Thoracic aorta (tissue), 2 donors: ENCODE measurements around the gene LCE2A. TPM values are rescaled to one million over a fixed set of nuclear protein-coding genes. Genes with fewer than 3 reads are reported as not detected.
"Not testable (repeated sequence)": the region's sequence is repeated elsewhere in the genome, so short reads cannot be mapped to it uniquely, and the experiment has no call there.

Experiments
- ATAC-seq: fragments of 150-250 bp; one replicate; pipeline ENCODE4 v1.8.0; 2017; ENCODE audit warnings: low read depth; ENCODE audit not compliant: insufficient number of reproducible peaks, low FRiP score
- DNase-seq: peaks from one replicate; pipeline ENCODE4 v3.0.0-alpha.2; 2020; ENCODE audit warnings: low spot score
- H3K27ac ChIP-seq, 2 donors: fragments of 200-600 bp; sonication (generic); 1 replicate in 1 of 2; 2 replicates in 1 of 2; pipeline ENCODE4 v1.5.1; 2016; ENCODE audit warnings: mild to moderate bottlenecking in 2 of 2, moderate library complexity in 2 of 2
- H3K27me3 ChIP-seq: fragments of 200-600 bp; sonication (generic); replicated peaks from 2 replicates; pipeline ENCODE4 v1.6.0; 2016; ENCODE audit warnings: mild to moderate bottlenecking; ENCODE audit not compliant: insufficient read depth
- H3K36me3 ChIP-seq: fragments of 200-600 bp; sonication (generic); one replicate; pipeline ENCODE4 v1.5.1; 2016
- H3K4me1 ChIP-seq, 2 donors: fragments of 200-600 bp; sonication (generic); 1 replicate in 1 of 2; 2 replicates in 1 of 2; pipeline versions ENCODE4 v1.5.1 to v1.6.0; 2016; ENCODE audit warnings: low read depth in 2 of 2, mild to moderate bottlenecking in 1 of 2; ENCODE audit not compliant: control insufficient read depth in 1 of 2
- H3K4me3 ChIP-seq: fragments of 200-600 bp; sonication (generic); 2 replicates; pipeline ENCODE4 v1.5.1; 2016; ENCODE audit warnings: mild to moderate bottlenecking
- H3K9me3 ChIP-seq: fragments of 200-600 bp; sonication (generic); 2 replicates; pipeline ENCODE4 v1.5.1; 2016
- total RNA-seq, 2 donors: library from RNA; depleted of rRNA; stranded (reverse); fragments of >200 nt; gene quantifications; one replicate each; pipeline versions ENCODE4 v1.1.0 to v1.2.3, GENCODE V29; 2016
- TF ChIP-seq, protein P1 (sequence below): fragments of 200-600 bp; sonication (generic); IDR thresholded peaks from one replicate; pipeline ENCODE4 v1.5.1; 2019; ENCODE audit warnings: antibody characterized with exemption

The LCE2A gene
- total RNA-seq, 2 donors from 2014 or later = not detected

DNA sequence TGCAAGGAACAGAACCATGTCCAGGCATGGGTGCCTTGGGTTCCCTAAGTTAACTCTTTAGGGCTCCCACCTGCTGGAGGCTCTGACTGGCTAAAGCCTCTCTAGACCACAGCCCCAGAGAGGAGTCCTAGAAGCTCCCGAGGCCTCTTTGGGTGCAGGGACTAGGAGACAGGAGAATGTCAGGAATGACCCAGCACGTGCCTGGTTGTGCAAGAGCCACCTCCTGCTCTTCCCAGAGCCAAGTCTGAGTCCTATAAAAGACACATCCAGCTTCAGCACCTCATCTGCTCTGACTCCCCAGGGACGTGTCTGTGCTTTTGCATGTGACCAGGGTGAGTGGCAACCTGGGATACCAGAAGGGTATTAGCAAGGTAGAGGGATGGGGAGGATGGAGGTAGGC, 35.0 kb upstream of the LCE2A start, which contains the start of gene LCE2D:
Gene LCE2D (plus strand): TSS at position 283 of the 400 bp plus-strand sequence. CDS start 726 bp downstream, outside the sequence.
- no peaks in the 10 kb centered on the region for H3K4me1 ChIP-seq
- ATAC-seq (no peak), DNase-seq (no peak)
- TF ChIP-seq, protein P1, sequence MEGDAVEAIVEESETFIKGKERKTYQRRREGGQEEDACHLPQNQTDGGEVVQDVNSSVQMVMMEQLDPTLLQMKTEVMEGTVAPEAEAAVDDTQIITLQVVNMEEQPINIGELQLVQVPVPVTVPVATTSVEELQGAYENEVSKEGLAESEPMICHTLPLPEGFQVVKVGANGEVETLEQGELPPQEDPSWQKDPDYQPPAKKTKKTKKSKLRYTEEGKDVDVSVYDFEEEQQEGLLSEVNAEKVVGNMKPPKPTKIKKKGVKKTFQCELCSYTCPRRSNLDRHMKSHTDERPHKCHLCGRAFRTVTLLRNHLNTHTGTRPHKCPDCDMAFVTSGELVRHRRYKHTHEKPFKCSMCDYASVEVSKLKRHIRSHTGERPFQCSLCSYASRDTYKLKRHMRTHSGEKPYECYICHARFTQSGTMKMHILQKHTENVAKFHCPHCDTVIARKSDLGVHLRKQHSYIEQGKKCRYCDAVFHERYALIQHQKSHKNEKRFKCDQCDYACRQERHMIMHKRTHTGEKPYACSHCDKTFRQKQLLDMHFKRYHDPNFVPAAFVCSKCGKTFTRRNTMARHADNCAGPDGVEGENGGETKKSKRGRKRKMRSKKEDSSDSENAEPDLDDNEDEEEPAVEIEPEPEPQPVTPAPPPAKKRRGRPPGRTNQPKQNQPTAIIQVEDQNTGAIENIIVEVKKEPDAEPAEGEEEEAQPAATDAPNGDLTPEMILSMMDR = no peak
- H3K4me3 ChIP-seq = no peak within 1 kb of the TSS
- H3K27me3 ChIP-seq = no peaks in the 10 kb centered on the region
- H3K27ac ChIP-seq = no peak within 1 kb of the TSS
- no peaks in the 10 kb centered on the region for H3K36me3 ChIP-seq
- H3K9me3 ChIP-seq = no peaks in the 10 kb centered on the region

DNA sequence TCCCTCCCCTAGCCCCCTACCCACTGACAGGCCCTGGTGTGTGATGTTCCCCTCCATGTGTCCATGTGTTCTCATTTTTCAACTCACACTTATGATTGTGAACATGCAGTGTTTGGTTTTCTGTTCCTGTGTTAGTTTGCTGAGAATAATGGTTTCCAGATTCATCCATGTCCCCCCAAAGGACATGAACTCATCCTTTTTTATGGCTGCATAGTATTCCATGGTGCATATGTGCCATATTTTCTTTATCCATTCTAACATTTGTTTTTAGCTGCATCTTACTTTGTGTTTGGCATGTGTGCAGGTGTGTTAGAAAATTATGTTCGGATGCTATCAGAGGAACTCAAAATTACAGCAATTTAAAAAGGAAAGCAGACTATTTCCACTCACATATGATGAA, 32.0 kb upstream of the LCE2A start:
- DNase-seq, H3K27me3 ChIP-seq, H3K36me3 ChIP-seq, H3K27ac ChIP-seq, H3K9me3 ChIP-seq, H3K4me3 ChIP-seq, H3K4me1 ChIP-seq, ATAC-seq: not testable (repeated sequence)

DNA sequence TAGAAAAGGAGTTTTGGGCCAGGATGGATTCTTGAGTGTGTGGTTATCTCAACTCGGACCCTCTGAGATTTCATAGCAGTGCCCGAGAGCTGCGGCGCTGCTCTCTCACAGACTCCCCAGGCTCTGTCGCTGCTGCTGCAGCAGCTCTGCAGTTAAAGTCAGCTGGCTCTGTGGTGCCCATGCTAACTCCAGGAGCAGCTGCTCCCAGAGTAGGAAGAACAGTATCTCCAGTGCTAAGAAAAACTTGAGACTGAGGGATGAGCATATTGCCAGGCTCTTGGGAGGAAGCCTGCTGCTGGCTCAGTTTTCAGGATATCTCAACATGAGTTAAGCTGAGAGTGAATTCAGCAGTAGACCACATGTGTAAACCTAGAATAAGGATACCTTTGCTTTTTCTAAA, 30.5 kb upstream of the LCE2A start:
- no peak overlapping the region for H3K4me3 ChIP-seq
- no peaks in the 10 kb centered on the region for H3K9me3 ChIP-seq
- no peaks in the 10 kb centered on the region for H3K27me3 ChIP-seq
- ATAC-seq (no peak), DNase-seq (no peak)
- H3K4me1 ChIP-seq = no peaks in the 10 kb centered on the region
- no peaks in the 10 kb centered on the region for H3K36me3 ChIP-seq
- TF ChIP-seq, protein P1 = no peak
- H3K27ac ChIP-seq = no peak overlapping the region

DNA sequence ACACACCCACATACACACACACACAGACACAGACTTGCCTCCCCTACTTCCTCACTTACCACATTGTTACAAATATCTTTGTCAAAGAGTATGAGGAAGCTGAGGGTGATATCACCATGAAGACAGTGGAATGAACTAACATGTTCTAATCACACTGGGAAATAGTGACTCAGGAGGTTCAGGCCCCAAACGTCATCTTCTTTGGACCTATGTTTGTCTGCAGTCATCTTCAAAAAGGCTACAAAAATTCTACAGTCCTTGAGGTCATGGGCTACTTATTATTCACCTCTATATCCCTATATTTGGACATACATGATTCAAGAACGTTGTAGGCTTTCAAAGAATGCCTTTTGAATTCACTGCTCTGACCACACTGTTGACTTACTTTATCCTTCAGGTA, 25.1 kb upstream of the LCE2A start:
- H3K36me3 ChIP-seq = no peaks in the 10 kb centered on the region
- H3K27me3 ChIP-seq = no peaks in the 10 kb centered on the region
- no peaks in the 10 kb centered on the region for H3K4me1 ChIP-seq
- H3K4me3 ChIP-seq = no peak overlapping the region
- H3K27ac ChIP-seq = no peak overlapping the region
- DNase-seq (no peak), ATAC-seq (no peak)
- no peaks in the 10 kb centered on the region for H3K9me3 ChIP-seq
- TF ChIP-seq, protein P1 = no peak

DNA sequence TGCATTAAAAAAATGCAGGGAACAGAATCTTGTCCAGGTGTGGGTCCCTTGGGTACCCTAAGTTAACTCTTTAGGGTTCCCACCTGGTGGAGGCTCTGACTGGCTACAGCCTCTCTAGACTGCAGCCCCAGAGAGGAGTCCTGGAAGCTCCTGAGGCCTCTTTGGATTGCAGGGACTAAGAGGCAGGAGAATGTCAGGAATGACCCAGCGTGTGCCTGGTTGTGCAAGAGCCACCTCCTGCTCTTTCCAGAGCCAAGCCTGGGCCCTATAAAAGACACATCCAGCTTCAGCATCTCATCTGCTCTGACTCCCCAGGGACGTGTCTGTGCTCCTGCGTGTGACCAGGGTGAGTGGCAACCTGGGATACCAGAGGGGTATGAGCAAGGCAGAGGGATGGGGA, 23.2 kb upstream of the LCE2A start, which contains the start of gene LCE2C:
Gene LCE2C (plus strand): TSS at position 297 of the 400 bp plus-strand sequence. CDS start 737 bp downstream, outside the sequence.
- not testable (repeated sequence) for H3K9me3 ChIP-seq, ATAC-seq, H3K36me3 ChIP-seq, H3K4me3 ChIP-seq, DNase-seq, H3K27me3 ChIP-seq, H3K4me1 ChIP-seq, H3K27ac ChIP-seq

DNA sequence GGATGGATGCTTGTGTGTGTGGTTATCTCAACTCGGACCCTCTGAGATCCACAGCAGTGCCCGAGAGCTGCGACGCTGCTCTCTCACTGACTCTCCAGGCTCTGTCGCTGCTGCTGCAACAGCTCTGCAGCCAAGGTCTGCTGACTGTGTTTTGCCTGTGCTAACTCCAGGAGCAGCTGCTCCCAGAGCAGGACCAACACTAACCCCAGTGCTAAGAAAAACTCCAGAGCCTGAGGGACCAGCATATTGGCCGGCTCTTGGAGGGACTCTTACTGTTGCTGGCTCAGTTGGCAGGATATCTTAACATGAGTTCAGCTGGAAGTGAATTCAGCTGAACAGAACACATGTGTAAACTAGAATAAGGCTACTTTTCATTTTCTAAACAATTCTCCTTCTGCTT, 18.7 kb upstream of the LCE2A start:
- no peaks in the 10 kb centered on the region for H3K27me3 ChIP-seq
- no peak overlapping the region for H3K27ac ChIP-seq
- no peaks in the 10 kb centered on the region for H3K4me1 ChIP-seq
- no peak for DNase-seq
- no peak overlapping the region for H3K4me3 ChIP-seq
- H3K9me3 ChIP-seq = no peaks in the 10 kb centered on the region
- TF ChIP-seq, protein P1 = no peak
- H3K36me3 ChIP-seq = no peaks in the 10 kb centered on the region
- no peak for ATAC-seq
